Measurements from ENCODE around the gene WDR93. TPM values are rescaled to one million over a fixed set of nuclear protein-coding genes. Genes with fewer than 3 reads are reported as not detected.

The WDR93 gene
- total RNA-seq, 1 donor from 2014 or later: not detected

- intact Hi-C loops (cut with DNase I): no loop called here
- Histone ChIP-seq H3K9me3 (no peaks in the 10 kb centered on the region), H3K27ac (no peak overlapping the region), H3K36me3 (no peaks in the 10 kb centered on the region), H3K4me1 (peaks cover 8% of the 10 kb centered on the region), H3K27me3 (no peaks in the 10 kb centered on the region), H3K4me3 (no peak overlapping the region)
- ATAC-seq: no peak
- no peak for DNase-seq
- no peak for TF ChIP-seq CTCF (IDR thresholded peaks at IDR 0.05)
These were observed 3.1 kb downstream of the WDR93 start for GRCh38 chr15:89693696-89694095.

GRCh38 chr15:89695198-89695597 is 4.6 kb downstream of the WDR93 start:
- Histone ChIP-seq H3K4me3 (no peak overlapping the region), H3K27ac (no peak overlapping the region), H3K9me3 (no peaks in the 10 kb centered on the region), H3K4me1 (no peaks in the 10 kb centered on the region), H3K36me3 (no peaks in the 10 kb centered on the region), H3K27me3 (no peaks in the 10 kb centered on the region)
- no peak for ATAC-seq
- no peak for TF ChIP-seq CTCF (IDR thresholded peaks at IDR 0.05)
- DNase-seq: no peak
- intact Hi-C loops (cut with DNase I): no loop called here

- H3K36me3 ChIP-seq: no peaks in the 10 kb centered on the region
- H3K27me3 ChIP-seq: no peaks in the 10 kb centered on the region
- no peak overlapping the region for H3K4me3 ChIP-seq
- intact Hi-C loops (cut with DNase I): no loop called here
- no peak for TF ChIP-seq CTCF (IDR thresholded peaks at IDR 0.05)
- no peaks in the 10 kb centered on the region for H3K4me1 ChIP-seq
- no peak for ATAC-seq
- H3K9me3 ChIP-seq: no peaks in the 10 kb centered on the region
- DNase-seq: no peak
- H3K27ac ChIP-seq: no peak overlapping the region
These were observed 13.8 kb downstream of the WDR93 start for GRCh38 chr15:89704411-89704810.

GRCh38 chr15:89707577-89707976 is 17.0 kb downstream of the WDR93 start:
- Histone ChIP-seq H3K4me3 (no peak overlapping the region), H3K4me1 (no peaks in the 10 kb centered on the region), H3K36me3 (no peaks in the 10 kb centered on the region), H3K27me3 (no peaks in the 10 kb centered on the region), H3K9me3 (no peaks in the 10 kb centered on the region), H3K27ac (no peak overlapping the region)
- DNase-seq: no peak
- intact Hi-C loops (cut with DNase I): no loop called here
- TF ChIP-seq CTCF (IDR thresholded peaks at IDR 0.05): no peak
- peak; percentile 50 for ATAC-seq

- ATAC-seq (peak; percentile 81), DNase-seq (no peak)
- no peak for TF ChIP-seq CTCF (IDR thresholded peaks at IDR 0.05)
These were observed 24.2 kb downstream of the WDR93 start for GRCh38 chr15:89714775-89715174.

GRCh38 chr15:89723031-89723430 is 32.4 kb downstream of the WDR93 start:
- Histone ChIP-seq H3K36me3 (no peaks in the 10 kb centered on the region), H3K9me3 (no peaks in the 10 kb centered on the region), H3K27ac (no peak overlapping the region), H3K4me3 (no peak overlapping the region), H3K27me3 (no peaks in the 10 kb centered on the region), H3K4me1 (no peaks in the 10 kb centered on the region)
- ATAC-seq (no peak), DNase-seq (no peak)
- intact Hi-C loops (cut with DNase I): no loop called here
- no peak for TF ChIP-seq CTCF (IDR thresholded peaks at IDR 0.05)

More at GRCh38 chr15:89714775-89715174, 24.2 kb downstream of the WDR93 start:
- Histone ChIP-seq H3K36me3 (no peaks in the 10 kb centered on the region), H3K27ac (no peak overlapping the region), H3K4me3 (no peak overlapping the region), H3K9me3 (no peaks in the 10 kb centered on the region), H3K4me1 (no peaks in the 10 kb centered on the region), H3K27me3 (no peaks in the 10 kb centered on the region)
- intact Hi-C loops (cut with DNase I): no loop called here
